ENCODE measurements around the gene TERT. TPM values are rescaled to one million over a fixed set of nuclear protein-coding genes. Genes with fewer than 3 reads are reported as not detected.
"Not testable (repeated sequence)": the region's sequence is repeated elsewhere in the genome, so short reads cannot be mapped to it uniquely, and the experiment has no call there.

TERT gene
- total and polyA plus RNA-seq, 12 donors: not detected

DNA sequence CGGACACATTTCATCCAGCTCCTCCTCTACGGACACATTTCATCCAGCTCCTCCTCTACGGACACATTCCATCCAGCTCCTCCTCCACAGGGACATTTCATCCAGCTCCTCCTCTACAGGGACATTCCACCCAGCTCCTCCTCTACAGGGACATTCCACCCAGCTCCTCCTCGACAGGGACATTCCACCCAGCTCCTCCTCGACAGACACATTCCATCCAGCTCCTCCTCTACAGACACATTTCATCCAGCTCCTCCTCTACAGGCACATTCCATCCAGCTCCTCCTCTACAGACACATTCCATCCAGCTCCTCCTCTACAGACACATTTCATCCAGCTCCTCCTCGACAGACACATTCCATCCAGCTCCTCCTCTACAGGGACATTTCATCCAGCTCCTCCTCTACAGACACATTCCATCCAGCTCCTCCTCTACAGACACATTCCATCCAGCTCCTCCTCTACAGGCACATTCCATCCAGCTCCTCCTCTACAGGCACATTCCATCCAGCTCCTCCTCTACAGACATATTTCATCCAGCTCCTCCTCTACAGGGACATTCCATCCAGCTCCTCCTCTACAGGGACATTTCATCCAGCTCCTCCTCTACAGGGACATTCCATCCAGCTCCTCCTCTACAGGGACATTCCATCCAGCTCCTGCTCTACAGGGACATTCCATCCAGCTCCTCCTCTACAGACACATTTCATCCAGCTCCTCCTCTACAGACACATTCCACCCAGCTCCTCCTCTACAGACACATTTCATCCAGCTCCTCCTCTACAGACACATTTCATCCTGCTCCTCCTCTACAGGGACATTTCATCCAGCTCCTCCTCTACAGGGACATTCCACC is 32.3 kb upstream of the TERT start:
- H3K4me3 ChIP-seq; ATAC-seq; H3K9me3 ChIP-seq; H3K27ac ChIP-seq; H3K4me1 ChIP-seq; intact Hi-C loops (cut with DNase I); H3K27me3 ChIP-seq; DNase-seq: not testable (repeated sequence)
- WGBS, 2 donors: 51 to 52% methylated on average over 6 of the region's 6 CpGs
- H3K36me3 ChIP-seq: peaks cover 0 to 69% (median 41%) of the 10 kb centered on the region in 9 donors

DNA sequence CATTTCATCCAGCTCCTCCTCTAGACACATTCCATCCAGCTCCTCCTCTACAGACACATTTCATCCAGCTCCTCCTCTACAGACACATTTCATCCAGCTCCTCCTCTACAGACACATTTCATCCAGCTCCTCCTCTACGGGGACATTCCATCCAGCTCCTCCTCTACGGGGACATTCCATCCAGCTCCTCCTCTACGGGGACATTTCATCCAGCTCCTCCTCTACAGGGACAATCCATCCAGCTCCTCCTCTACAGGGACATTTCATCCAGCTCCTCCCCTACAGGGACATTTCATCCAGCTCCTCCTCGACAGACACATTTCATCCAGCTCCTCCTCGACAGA is 31.6 kb upstream of the TERT start:
- H3K27me3 ChIP-seq; H3K4me3 ChIP-seq; intact Hi-C loops (cut with DNase I); ATAC-seq; DNase-seq; H3K4me1 ChIP-seq; H3K27ac ChIP-seq; H3K9me3 ChIP-seq: not testable (repeated sequence)
- WGBS, 2 donors: 82 to 84% methylated on average over 5 of the region's 5 CpGs
- H3K36me3 ChIP-seq: peaks cover 0 to 69% (median 39%) of the 10 kb centered on the region in 9 donors

DNA sequence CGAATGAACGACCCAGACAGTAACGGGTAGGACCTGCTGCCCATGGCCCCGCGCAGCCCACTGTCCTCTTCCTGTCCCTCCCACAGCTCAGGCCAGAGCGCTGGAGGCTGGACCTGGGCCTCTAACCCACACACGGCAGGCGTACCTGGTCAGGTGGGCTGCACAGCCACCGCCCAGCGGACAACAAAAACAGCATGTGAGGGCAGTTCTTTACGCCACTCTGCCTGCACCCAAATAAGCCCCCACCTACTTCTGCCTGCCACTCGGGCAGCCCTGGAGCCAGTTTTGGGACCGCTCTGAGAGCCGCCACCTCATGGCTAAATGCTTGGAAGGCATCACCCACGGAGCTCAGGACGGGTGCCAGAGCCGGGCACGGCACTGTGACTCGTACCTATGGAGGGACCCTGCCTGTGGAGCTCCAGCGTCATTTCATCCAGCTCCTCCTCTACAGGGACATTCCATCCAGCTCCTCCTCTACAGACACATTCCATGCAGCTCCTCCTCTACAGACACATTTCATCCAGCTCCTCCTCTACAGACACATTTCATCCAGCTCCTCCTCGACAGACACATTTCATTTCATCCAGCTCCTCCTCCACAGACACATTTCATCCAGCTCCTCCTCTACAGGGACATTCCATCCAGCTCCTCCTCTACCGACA is 31.1 kb upstream of the TERT start:
- H3K4me3 ChIP-seq: no peak overlapping the region
- H3K9me3 ChIP-seq: no peaks in the 10 kb centered on the region
- H3K4me1 ChIP-seq: no peaks in the 10 kb centered on the region
- 89 to 91% methylated on average over 22 of the region's 22 CpGs for WGBS, 2 donors
- H3K36me3 ChIP-seq: peaks cover 0 to 69% (median 39%) of the 10 kb centered on the region in 9 donors
- ATAC-seq (no peak), DNase-seq (no peak)
- intact Hi-C loops (cut with DNase I): no loop called here
- no peak overlapping the region for H3K27ac ChIP-seq
- TF ChIP-seq CTCF (IDR thresholded peaks at IDR 0.05): no peak
- H3K27me3 ChIP-seq: no peaks in the 10 kb centered on the region

GRCh38 chr5:1325191-1325741 is 30.4 kb upstream of the TERT start:
- ATAC-seq: peak in 5 of 8 donors; percentile 6 to 63 (median 14)
- H3K27me3 ChIP-seq: no peaks in the 10 kb centered on the region
- DNase-seq: no peak
- H3K4me1 ChIP-seq: no peaks in the 10 kb centered on the region
- no peak overlapping the region for H3K4me3 ChIP-seq
- 92 to 94% methylated on average over 17 of the region's 17 CpGs for WGBS, 2 donors
- peaks cover 0 to 69% (median 35%) of the 10 kb centered on the region in 9 donors for H3K36me3 ChIP-seq
- intact Hi-C loops (cut with DNase I): no loop called here
- no peaks in the 10 kb centered on the region for H3K9me3 ChIP-seq
- TF ChIP-seq CTCF (IDR thresholded peaks at IDR 0.05): no peak
- H3K27ac ChIP-seq: no peak overlapping the region

DNA sequence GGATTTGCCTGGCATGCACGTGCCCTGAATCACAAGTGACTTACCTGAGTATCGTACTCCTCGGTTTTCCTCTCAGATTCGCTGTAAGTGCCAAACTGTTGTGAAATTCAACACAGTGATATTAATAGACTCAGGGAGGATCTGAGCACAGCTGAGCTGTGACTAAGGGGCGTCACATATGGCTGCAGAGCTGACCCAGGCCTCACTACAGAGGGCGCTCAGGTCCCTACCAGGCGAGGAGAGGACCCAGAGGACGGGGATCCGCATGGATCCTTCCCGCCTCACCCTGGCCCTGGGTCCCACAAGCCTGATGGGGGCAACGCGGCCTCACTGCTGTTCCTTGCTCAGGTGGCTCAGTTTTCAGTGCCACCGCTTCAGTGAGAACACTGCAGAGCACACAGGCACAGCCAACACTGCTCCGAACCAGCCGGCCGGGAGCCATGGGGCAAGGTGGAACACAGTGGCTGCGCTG is 29.9 kb upstream of the TERT start:
- Histone ChIP-seq H3K27ac (no peak overlapping the region), H3K4me3 (no peak overlapping the region), H3K27me3 (no peaks in the 10 kb centered on the region), H3K36me3 (peaks cover 0 to 69% (median 36%) of the 10 kb centered on the region in 9 donors), H3K4me1 (no peaks in the 10 kb centered on the region), H3K9me3 (no peaks in the 10 kb centered on the region)
- intact Hi-C loops (cut with DNase I): no loop called here
- no peak for TF ChIP-seq CTCF (IDR thresholded peaks at IDR 0.05)
- 91 to 94% methylated on average over 17 of the region's 17 CpGs for WGBS, 2 donors
- DNase-seq (no peak), ATAC-seq (peak in 5 of 8 donors; percentile 13 to 82 (median 49))

Data from heart right ventricle (tissue), 16 donors.